Osteoblast (primary cell): Measurements from ENCODE around the gene NEUROG3. TPM values are rescaled to one million over a fixed set of nuclear protein-coding genes. Genes with fewer than 3 reads are reported as not detected.

Source experiments
- DNase-seq: peaks from one replicate; pipeline ENCODE4 v3.0.0; 2011; ENCODE audit warnings: low spot score, mixed read lengths; ENCODE audit not compliant: insufficient read length; ENCODE audit errors: missing footprints
- H2AFZ ChIP-seq: 2 replicates; pipeline ENCODE4 v1.6.0; 2011; ENCODE audit warnings: mild to moderate bottlenecking, low read length
- H3K27ac ChIP-seq: 2 replicates; pipeline ENCODE4 v1.5.1; 2011; ENCODE audit warnings: mild to moderate bottlenecking, low read depth, low read length, moderate library complexity
- H3K27me3 ChIP-seq: 2 replicates; pipeline ENCODE4 v1.6.0; 2012; ENCODE audit warnings: mild to moderate bottlenecking, control low read depth, inconsistent platforms, low read length, moderate library complexity; ENCODE audit not compliant: insufficient read depth
- H3K36me3 ChIP-seq: 2 replicates; pipeline ENCODE4 v1.5.1; 2011; ENCODE audit warnings: mild to moderate bottlenecking, low read length, control low read depth, moderate library complexity; ENCODE audit not compliant: insufficient read depth
- H3K4me1 ChIP-seq: 2 replicates; pipeline ENCODE4 v1.5.1; 2011; ENCODE audit warnings: mild to moderate bottlenecking, low read length, control low read depth, moderate library complexity; ENCODE audit not compliant: insufficient read depth
- H3K4me2 ChIP-seq: 2 replicates; pipeline ENCODE4 v1.6.0; 2011; ENCODE audit warnings: mild to moderate bottlenecking, low read length; ENCODE audit not compliant: insufficient read depth
- H3K4me3 ChIP-seq: fragments of 200-600 bp; sonication (generic); 3 replicates; pipeline ENCODE4 v1.5.1; 2012; ENCODE audit warnings: mild to moderate bottlenecking, low read length, inconsistent platforms; ENCODE audit not compliant: insufficient read depth
- H3K79me2 ChIP-seq: 2 replicates; pipeline ENCODE4 v1.6.0; 2012; ENCODE audit warnings: mild to moderate bottlenecking, low read length, control low read depth, inconsistent platforms; ENCODE audit not compliant: insufficient read depth
- H3K9me3 ChIP-seq: 2 replicates; pipeline ENCODE4 v1.5.1; 2011; ENCODE audit warnings: low read depth, low read length, control low read depth
- H4K20me1 ChIP-seq: 2 replicates; pipeline ENCODE4 v1.6.0; 2012; ENCODE audit warnings: mild to moderate bottlenecking, low read length, control low read depth; ENCODE audit not compliant: insufficient read depth
- CTCF ChIP-seq: IDR thresholded peaks from 2 replicates; pipeline ENCODE4 v1.5.1; 2011; ENCODE audit warnings: mild to moderate bottlenecking, low read depth, low read length, moderate library complexity; ENCODE audit errors: extremely low read depth
- total RNA-seq: library from RNA; depleted of rRNA; stranded (reverse); fragments of >200 nt; gene quantifications from 2 replicates; pipeline ENCODE4 v1.2.3, GENCODE V29; 2012

The NEUROG3 gene
- total RNA-seq, 1 donor, result not detected

- no peaks in the 10 kb centered on the region for H4K20me1 ChIP-seq
- H3K4me3 ChIP-seq, result no peak overlapping the region
- no peaks in the 10 kb centered on the region for H3K79me2 ChIP-seq
- no peak for TF ChIP-seq CTCF
- no peak overlapping the region for H3K4me2 ChIP-seq
- no peaks in the 10 kb centered on the region for H3K9me3 ChIP-seq
- no peak overlapping the region for H2AFZ ChIP-seq
- no peak for DNase-seq
- H3K27me3 ChIP-seq, result peaks cover 3% of the 10 kb centered on the region
- H3K4me1 ChIP-seq, result no peaks in the 10 kb centered on the region
- H3K27ac ChIP-seq, result no peak overlapping the region
- H3K36me3 ChIP-seq, result no peaks in the 10 kb centered on the region
These were observed 35.9 kb upstream of the NEUROG3 start for GRCh38 chr10:69609077-69609476.

GRCh38 chr10:69600761-69601330, 27.6 kb upstream of the NEUROG3 start:
- Histone ChIP-seq H3K4me1 (no peaks in the 10 kb centered on the region), H4K20me1 (no peaks in the 10 kb centered on the region), H3K9me3 (no peaks in the 10 kb centered on the region), H2AFZ (no peak overlapping the region), H3K36me3 (no peaks in the 10 kb centered on the region), H3K27ac (no peak overlapping the region), H3K4me3 (no peak overlapping the region), H3K79me2 (no peaks in the 10 kb centered on the region), H3K4me2 (no peak overlapping the region), H3K27me3 (peaks cover 20% of the 10 kb centered on the region)
- no peak for TF ChIP-seq CTCF
- no peak for DNase-seq

GRCh38 chr10:69588358-69588757, 15.1 kb upstream of the NEUROG3 start:
- no peak overlapping the region for H3K4me3 ChIP-seq
- H3K4me2 ChIP-seq, result no peak overlapping the region
- H2AFZ ChIP-seq, result no peak overlapping the region
- H3K9me3 ChIP-seq, result no peaks in the 10 kb centered on the region
- no peaks in the 10 kb centered on the region for H3K36me3 ChIP-seq
- no peaks in the 10 kb centered on the region for H3K79me2 ChIP-seq
- no peaks in the 10 kb centered on the region for H4K20me1 ChIP-seq
- no peak for DNase-seq
- H3K27ac ChIP-seq, result no peak overlapping the region
- no peaks in the 10 kb centered on the region for H3K27me3 ChIP-seq
- H3K4me1 ChIP-seq, result no peaks in the 10 kb centered on the region
- no peak for TF ChIP-seq CTCF

- no peaks in the 10 kb centered on the region for H3K36me3 ChIP-seq
- no peak for TF ChIP-seq CTCF
- H3K27ac ChIP-seq, result no peak overlapping the region
- no peak overlapping the region for H2AFZ ChIP-seq
- H3K79me2 ChIP-seq, result no peaks in the 10 kb centered on the region
- no peak overlapping the region for H3K4me3 ChIP-seq
- H3K27me3 ChIP-seq, result peaks cover 15% of the 10 kb centered on the region
- no peaks in the 10 kb centered on the region for H4K20me1 ChIP-seq
- no peaks in the 10 kb centered on the region for H3K9me3 ChIP-seq
- no peaks in the 10 kb centered on the region for H3K4me1 ChIP-seq
- DNase-seq, result no peak
- no peak overlapping the region for H3K4me2 ChIP-seq
These were observed 11.4 kb upstream of the NEUROG3 start for GRCh38 chr10:69584624-69585023.
